ENCODE data around the gene KRTAP12-4. TPM values are rescaled to one million over a fixed set of nuclear protein-coding genes. Genes with fewer than 3 reads are reported as not detected.

The KRTAP12-4 gene
- polyA plus RNA-seq, 1 donor from 2014 or later: not detected

- Histone ChIP-seq H4K20me1 (ENCODE audit: insufficient read depth) (no peaks in the 10 kb centered on the region), H3K36me3 (ENCODE audit: insufficient read depth, low read length) (no peaks in the 10 kb centered on the region), H3K79me2 (replicated peaks; ENCODE audit: insufficient read depth, low read length) (no peaks in the 10 kb centered on the region), H3K9ac (ENCODE audit: low read length) (no peak overlapping the region), H2AFZ (ENCODE audit: low read depth, low read length) (no peak overlapping the region), H3K27ac (ENCODE audit: low read length) (no peak overlapping the region), H3K4me2 (ENCODE audit: low read length) (no peak overlapping the region), H3K4me3 (ENCODE audit: low read length) (no peak overlapping the region), H3K9me3 (ENCODE audit: low read length) (peaks cover 6% of the 10 kb centered on the region), H3K27me3 (ENCODE audit: insufficient read depth, low read depth, low read length) (no peaks in the 10 kb centered on the region), H3K9me2 (ENCODE audit: insufficient read depth, low read length) (no peaks in the 10 kb centered on the region), H3F3A (ENCODE audit: insufficient read depth, low read length, poor library complexity, severe bottlenecking) (no peaks in the 10 kb centered on the region)
- no peak for TF ChIP-seq SMC3 (conservative IDR thresholded peaks at IDR 0.05; ENCODE audit: poor library complexity)
- TF ChIP-seq TAF1 (IDR thresholded peaks at IDR 0.05; ENCODE audit: low read depth): no peak
- TF ChIP-seq RAD21 (conservative IDR thresholded peaks at IDR 0.05): no peak
- no peak for TF ChIP-seq REST (IDR thresholded peaks at IDR 0.05; ENCODE audit: borderline replicate concordance)
- TF ChIP-seq EZH2 (IDR thresholded peaks at IDR 0.05; ENCODE audit: borderline replicate concordance, insufficient read depth, low read length, poor library complexity, severe bottlenecking): no peak
- no peak for TF ChIP-seq MXI1 (conservative IDR thresholded peaks at IDR 0.05; ENCODE audit: poor library complexity, severe bottlenecking)
These were observed 28.7 kb downstream of the KRTAP12-4 start for GRCh38 chr21:44625756-44626155.

- H3K9me3 ChIP-seq (ENCODE audit: low read length): peaks cover 6% of the 10 kb centered on the region
- H2AFZ ChIP-seq (ENCODE audit: low read depth, low read length): no peak overlapping the region
- no peaks in the 10 kb centered on the region for H3K79me2 ChIP-seq (replicated peaks; ENCODE audit: insufficient read depth, low read length)
- H3K36me3 ChIP-seq (ENCODE audit: insufficient read depth, low read length): no peaks in the 10 kb centered on the region
- no peak overlapping the region for H3K4me2 ChIP-seq (ENCODE audit: low read length)
- no peaks in the 10 kb centered on the region for H3K27me3 ChIP-seq (ENCODE audit: insufficient read depth, low read depth, low read length)
- no peaks in the 10 kb centered on the region for H3K9me2 ChIP-seq (ENCODE audit: insufficient read depth, low read length)
- H3K27ac ChIP-seq (ENCODE audit: low read length): no peak overlapping the region
- H3K4me3 ChIP-seq (ENCODE audit: low read length): no peak overlapping the region
- TF ChIP-seq CTCF (IDR thresholded peaks at IDR 0.05; ENCODE audit: poor library complexity, severe bottlenecking): no peak
- no peak for TF ChIP-seq EZH2 (IDR thresholded peaks at IDR 0.05; ENCODE audit: borderline replicate concordance, insufficient read depth, low read length, poor library complexity, severe bottlenecking)
- no peak for TF ChIP-seq RAD21 (conservative IDR thresholded peaks at IDR 0.05)
- no peak for TF ChIP-seq MXI1 (conservative IDR thresholded peaks at IDR 0.05; ENCODE audit: poor library complexity, severe bottlenecking)
- no peak for TF ChIP-seq TAF1 (IDR thresholded peaks at IDR 0.05; ENCODE audit: low read depth)
- no peak for TF ChIP-seq REST (IDR thresholded peaks at IDR 0.05; ENCODE audit: borderline replicate concordance)
- no peak for TF ChIP-seq POLR2AphosphoS5 (IDR thresholded peaks at IDR 0.05)
- no peak for TF ChIP-seq EP300 (conservative IDR thresholded peaks at IDR 0.05; ENCODE audit: poor library complexity, severe bottlenecking)
- TF ChIP-seq SMC3 (conservative IDR thresholded peaks at IDR 0.05; ENCODE audit: poor library complexity): no peak
- no peaks in the 10 kb centered on the region for H3F3A ChIP-seq (ENCODE audit: insufficient read depth, low read length, poor library complexity, severe bottlenecking)
- H4K20me1 ChIP-seq (ENCODE audit: insufficient read depth): no peaks in the 10 kb centered on the region
- no peak overlapping the region for H3K9ac ChIP-seq (ENCODE audit: low read length)
These were observed 30.9 kb downstream of the KRTAP12-4 start for GRCh38 chr21:44623575-44623974.

Measured in neural cell (in vitro differentiated cells).